T-cell (primary cell): Measurements from ENCODE around the gene PCBP1. TPM values are rescaled to one million over a fixed set of nuclear protein-coding genes. Genes with fewer than 3 reads are reported as not detected.
"Not testable (repeated sequence)": the region's sequence is repeated elsewhere in the genome, so short reads cannot be mapped to it uniquely, and the experiment has no call there.

Source experiments
- ATAC-seq, 4 experiments: fragments of 200-7000 bp in 3 of 4; fragments of 150-1000 bp in 1 of 4; cut with Tn5 transposase; replicated peaks in 1 of 4; 1 replicate in 3 of 4; 2 replicates in 1 of 4; pipeline ENCODE4 v1.10.0; 2021; ENCODE audit warnings: moderate library complexity in 3 of 4, mild to moderate bottlenecking in 2 of 4, moderate number of reproducible peaks in 1 of 4
- CTCF ChIA-PET, 2 donors: fragments of 300-600 bp; sonication (Branson Sonifier 250); formaldehyde crosslinking; loops; one replicate each; lab custom pipeline; 2022; ENCODE audit warnings: antibody characterized with exemption in 2 of 2; lab: Charles Lee
- POLR2A ChIA-PET, 2 donors: fragments of 300-600 bp; sonication (Branson Sonifier 250); formaldehyde crosslinking; loops; one replicate each; lab custom pipeline; 2022; ENCODE audit warnings: antibody characterized with exemption in 2 of 2; lab: Charles Lee
- DNase-seq, 35 experiments: peaks; one replicate each; pipeline versions ENCODE4 v3.0.0 to v3.0.0-alpha.2; 2013 to 2023
- H3K27ac ChIP-seq: one replicate; pipeline ENCODE4 v1.5.1; 2013; ENCODE audit warnings: low read length
- H3K27me3 ChIP-seq, 2 experiments: replicated peaks in 1 of 2; 1 replicate in 1 of 2; 2 replicates in 1 of 2; pipeline versions ENCODE4 v1.6.1 to v1.7.0; 2013; ENCODE audit warnings: low read length in 1 of 2, mixed read lengths in 1 of 2; ENCODE audit not compliant: control insufficient read depth in 2 of 2, insufficient read depth in 2 of 2; ENCODE audit errors: extremely low read depth in 1 of 2
- H3K36me3 ChIP-seq, 2 donors: 1 replicate in 1 of 2; 2 replicates in 1 of 2; pipeline versions ENCODE4 v1.6.1 to v1.7.0; 2013; ENCODE audit warnings: low read length in 1 of 2; ENCODE audit not compliant: control insufficient read depth in 2 of 2, insufficient read depth in 1 of 2; ENCODE audit errors: extremely low read depth in 1 of 2
- H3K4me1 ChIP-seq, 2 experiments: 1 replicate in 1 of 2; 2 replicates in 1 of 2; pipeline versions ENCODE4 v1.6.1 to v1.7.0; 2013; ENCODE audit warnings: low read length in 2 of 2, mixed read lengths in 1 of 2; ENCODE audit not compliant: insufficient read depth in 2 of 2, control insufficient read depth in 1 of 2; ENCODE audit errors: extremely low read depth in 1 of 2
- H3K4me3 ChIP-seq, 2 donors: 1 replicate in 1 of 2; 2 replicates in 1 of 2; pipeline versions ENCODE4 v1.5.1 to v1.7.0; 2013; ENCODE audit warnings: mild to moderate bottlenecking in 2 of 2, low read length in 1 of 2, moderate library complexity in 1 of 2; ENCODE audit not compliant: control insufficient read depth in 1 of 2; ENCODE audit errors: extremely low read depth in 1 of 2
- H3K9me3 ChIP-seq: 2 replicates; pipeline ENCODE4 v1.7.0; 2013
- H3K27ac Mint-ChIP-seq, 2 donors: one replicate each; pipeline ENCODE4 v1.8.0; 2020 to 2021; ENCODE audit warnings: mild to moderate bottlenecking in 2 of 2, mixed read lengths in 2 of 2
- H3K27me3 Mint-ChIP-seq, 2 donors: one replicate each; pipeline ENCODE4 v1.8.0; 2021 to 2022; ENCODE audit warnings: mixed read lengths in 2 of 2
- H3K36me3 Mint-ChIP-seq: one replicate; pipeline ENCODE4 v1.8.0; 2021; ENCODE audit warnings: mixed read lengths
- H3K4me1 Mint-ChIP-seq, 3 donors: one replicate each; pipeline ENCODE4 v1.8.0; 2020 to 2022; ENCODE audit warnings: mixed read lengths in 3 of 3, mild to moderate bottlenecking in 1 of 3
- H3K4me3 Mint-ChIP-seq, 3 donors: one replicate each; pipeline ENCODE4 v1.8.0; 2020 to 2022; ENCODE audit warnings: mild to moderate bottlenecking in 3 of 3, mixed read lengths in 3 of 3, moderate library complexity in 3 of 3
- H3K9me3 Mint-ChIP-seq, 3 donors: one replicate each; pipeline ENCODE4 v1.8.0; 2020 to 2022; ENCODE audit warnings: mixed read lengths in 3 of 3
- WGBS: methylation state at CpG from one replicate; pipeline ENCODE4 v1.1.5; 2013; ENCODE audit warnings: missing lambda C conversion rate; ENCODE audit not compliant: insufficient coverage; 5-methylcytosine and 5-hydroxymethylcytosine counted together
- total RNA-seq, 35 experiments: library from RNA in 6 of 35; stranded (reverse) in 6 of 35; fragments of 120-200 nt in 1 of 35; gene quantifications; one replicate each; pipeline versions ENCODE4 v1.2.1 to v1.2.4 and lab custom pipeline; 2013 to 2026

Gene PCBP1
- total RNA-seq, 5 donors from 2014 or later (not counting 1 experiment from before 2014, with no cell fraction given), result 303 to 431 (median 386) TPM

DNA sequence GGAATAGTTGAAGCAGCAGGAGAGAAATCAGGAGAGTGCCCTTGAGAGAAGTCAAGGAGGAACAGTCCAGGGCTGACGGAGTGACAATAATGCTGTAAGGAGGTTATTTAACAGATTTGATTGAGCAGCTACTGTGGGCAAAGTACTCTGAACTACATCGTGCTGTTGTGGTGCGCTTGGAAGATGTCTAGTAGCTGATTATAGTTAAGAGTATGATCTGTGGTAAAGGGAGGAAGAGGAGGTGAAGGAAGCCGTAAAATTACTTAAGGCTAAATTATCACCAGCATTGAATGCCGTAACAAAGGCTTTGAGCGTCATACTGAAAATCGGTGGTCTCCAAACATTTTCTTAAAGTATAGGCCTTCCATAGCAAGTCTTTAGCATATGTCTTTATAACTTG is 4.5 kb downstream of the PCBP1 start:
- Histone ChIP-seq H3K27ac (peak overlapping the region; percentile 91), H3K27me3 (no peaks in the 10 kb centered on the region), H3K4me1 (peaks cover 50 to 76% of the 10 kb centered on the region in 2 experiments), H3K9me3 (no peaks in the 10 kb centered on the region), H3K36me3 (peaks cover 0 to 10% of the 10 kb centered on the region in 2 donors), H3K4me3 (no peak overlapping the region)
- POLR2A ChIA-PET, result interaction anchor here (0.6 to 1.0 kb wide), 4 partner anchors 15 to 730 kb away, joined by 3 to 4 read pairs (median 4); no protein-coding TSS in a partner anchor
- H3K4me1 Mint-ChIP-seq, result peaks cover 52 to 71% (median 63%) of the 10 kb centered on the region in 3 donors
- peak overlapping the region; percentile 26 to 95 (median 56) for H3K4me3 Mint-ChIP-seq
- H3K36me3 Mint-ChIP-seq, result peaks cover 34% of the 10 kb centered on the region
- 37% methylated on average over 2 of the region's 7 CpGs for WGBS
- H3K27me3 Mint-ChIP-seq, result no peaks in the 10 kb centered on the region
- peak overlapping the region; percentile 91 to 97 for H3K27ac Mint-ChIP-seq
- CTCF ChIA-PET, result interaction anchor here in 1 of 2 donors (0.8 to 1.2 kb wide), 3 partner anchors 12 to 51 kb away, joined by 3 to 7 read pairs (median 4); no protein-coding TSS in a partner anchor
- H3K9me3 Mint-ChIP-seq, result no peaks in the 10 kb centered on the region
- ATAC-seq, result no peak
- DNase-seq, result no peak

DNA sequence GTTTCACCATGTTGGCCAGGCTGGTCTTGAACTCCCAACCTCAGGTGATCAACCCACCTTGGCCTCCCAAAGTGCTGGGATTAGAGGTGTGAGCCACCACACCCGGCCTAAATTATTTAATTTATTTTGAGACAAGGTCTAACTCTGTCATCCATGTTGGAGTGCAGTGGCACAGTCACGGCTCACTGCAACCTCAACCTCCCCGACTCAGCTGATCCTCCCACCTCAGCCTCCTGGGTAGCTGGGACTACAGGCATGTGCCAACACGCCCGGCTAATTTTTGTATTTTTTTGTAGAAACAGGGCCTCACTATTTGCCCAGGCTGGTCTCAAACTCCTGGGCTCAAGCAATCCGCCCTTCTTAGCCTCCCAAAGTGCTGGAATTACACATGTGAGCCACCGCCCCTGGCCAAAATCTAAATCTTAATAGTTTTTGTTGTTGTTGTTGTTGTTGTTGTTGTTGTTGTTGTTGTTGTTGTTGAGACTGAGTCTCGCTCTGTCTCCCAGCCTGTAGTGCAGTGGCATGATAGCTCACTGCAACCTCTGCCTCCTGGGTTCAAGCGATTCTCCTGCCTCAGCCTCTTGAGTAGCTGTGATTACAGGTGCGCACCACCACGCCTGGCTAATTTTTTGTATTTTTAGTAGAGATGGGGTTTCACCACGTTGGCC is 5.4 kb downstream of the PCBP1 start:
- H3K4me3 ChIP-seq, H3K9me3 Mint-ChIP-seq, H3K27me3 ChIP-seq, DNase-seq, H3K36me3 ChIP-seq, H3K27me3 Mint-ChIP-seq, ATAC-seq, H3K9me3 ChIP-seq: not testable (repeated sequence)
- peak overlapping the region in 2 of 3 donors; percentile 14 to 86 for H3K4me3 Mint-ChIP-seq
- ChIA-PET CTCF (interaction anchor here in 1 of 2 donors (1.2 kb wide), 1 partner anchor 32 kb away, joined by 7 read pairs; no protein-coding TSS in a partner anchor), POLR2A (interaction anchor here (0.6 to 1.0 kb wide), 4 partner anchors 14 to 254 kb away, joined by 3 to 4 read pairs (median 4); no protein-coding TSS in a partner anchor)
- peaks cover 52 to 70% (median 63%) of the 10 kb centered on the region in 3 donors for H3K4me1 Mint-ChIP-seq
- H3K36me3 Mint-ChIP-seq, result peaks cover 32% of the 10 kb centered on the region
- WGBS, result 90% methylated on average over 4 of the region's 12 CpGs
- peak overlapping the region; percentile 91 for H3K27ac ChIP-seq
- H3K27ac Mint-ChIP-seq, result peak overlapping the region; percentile 98 to 99
- H3K4me1 ChIP-seq, result peaks cover 50 to 76% of the 10 kb centered on the region in 2 experiments

DNA sequence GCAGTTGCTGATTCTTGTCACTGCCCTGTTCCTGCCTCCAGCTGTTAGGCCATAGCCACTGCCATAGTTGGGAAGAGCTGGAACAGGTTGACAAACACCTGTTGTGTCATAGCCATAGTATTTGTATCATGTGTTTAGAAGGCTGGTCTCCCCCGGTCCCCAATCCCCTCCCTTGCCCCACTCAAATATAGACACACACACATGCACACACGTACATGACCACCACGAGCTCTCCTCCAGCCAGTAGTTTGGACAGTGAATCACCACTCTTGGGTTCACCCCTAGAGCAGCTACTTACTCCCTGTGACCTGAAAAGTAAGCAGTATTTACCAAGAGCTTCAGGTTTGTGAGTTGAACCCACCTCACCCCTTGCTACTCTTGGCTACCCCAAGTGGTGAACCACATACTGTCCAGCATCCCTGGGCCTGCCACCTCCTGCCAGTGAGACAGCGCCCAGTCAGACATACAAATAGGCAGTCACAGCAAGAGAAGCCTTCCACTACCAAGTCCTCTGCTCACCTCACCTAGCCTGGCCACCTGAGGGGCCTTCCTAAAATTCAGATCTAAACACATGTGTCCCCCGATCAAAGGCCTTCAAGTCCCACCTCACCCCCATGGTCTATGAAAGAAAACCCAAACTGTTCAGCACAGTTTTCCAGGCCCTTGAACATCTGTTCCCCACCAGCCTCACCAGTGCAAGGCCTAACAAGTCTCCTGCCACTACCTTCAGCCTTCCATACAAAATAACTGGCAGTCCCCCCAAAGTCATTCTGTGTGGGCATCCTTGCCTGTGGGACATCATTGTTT is 7.1 kb downstream of the PCBP1 start:
- Histone ChIP-seq H3K4me1 (peaks cover 48 to 67% of the 10 kb centered on the region in 2 experiments), H3K27ac (peak overlapping the region; percentile 89), H3K4me3 (peak overlapping the region; percentile 38 to 65), H3K27me3 (no peaks in the 10 kb centered on the region), H3K9me3 (no peaks in the 10 kb centered on the region), H3K36me3 (no peaks in the 10 kb centered on the region)
- peaks cover 54 to 61% (median 55%) of the 10 kb centered on the region in 3 donors for H3K4me1 Mint-ChIP-seq
- peak overlapping the region; percentile 81 to 86 (median 84) for H3K4me3 Mint-ChIP-seq
- peaks cover 16% of the 10 kb centered on the region for H3K36me3 Mint-ChIP-seq
- no peaks in the 10 kb centered on the region for H3K27me3 Mint-ChIP-seq
- POLR2A ChIA-PET, result interaction anchor here (0.6 to 1.1 kb wide), 5 partner anchors 9 to 397 kb away, joined by 3 to 5 read pairs (median 4); no protein-coding TSS in a partner anchor
- WGBS, result 70% methylated on average over 5 of the region's 5 CpGs
- no peak for DNase-seq
- no peaks in the 10 kb centered on the region for H3K9me3 Mint-ChIP-seq
- peak overlapping the region; percentile 98 to 99 for H3K27ac Mint-ChIP-seq
- peak in 2 of 4 experiments; percentile 3 to 10 for ATAC-seq
- CTCF ChIA-PET, result interaction anchor here (0.6 to 1.4 kb wide), 8 partner anchors 9 to 162 kb away, joined by 3 to 5 read pairs (median 4); no protein-coding TSS in a partner anchor

DNA sequence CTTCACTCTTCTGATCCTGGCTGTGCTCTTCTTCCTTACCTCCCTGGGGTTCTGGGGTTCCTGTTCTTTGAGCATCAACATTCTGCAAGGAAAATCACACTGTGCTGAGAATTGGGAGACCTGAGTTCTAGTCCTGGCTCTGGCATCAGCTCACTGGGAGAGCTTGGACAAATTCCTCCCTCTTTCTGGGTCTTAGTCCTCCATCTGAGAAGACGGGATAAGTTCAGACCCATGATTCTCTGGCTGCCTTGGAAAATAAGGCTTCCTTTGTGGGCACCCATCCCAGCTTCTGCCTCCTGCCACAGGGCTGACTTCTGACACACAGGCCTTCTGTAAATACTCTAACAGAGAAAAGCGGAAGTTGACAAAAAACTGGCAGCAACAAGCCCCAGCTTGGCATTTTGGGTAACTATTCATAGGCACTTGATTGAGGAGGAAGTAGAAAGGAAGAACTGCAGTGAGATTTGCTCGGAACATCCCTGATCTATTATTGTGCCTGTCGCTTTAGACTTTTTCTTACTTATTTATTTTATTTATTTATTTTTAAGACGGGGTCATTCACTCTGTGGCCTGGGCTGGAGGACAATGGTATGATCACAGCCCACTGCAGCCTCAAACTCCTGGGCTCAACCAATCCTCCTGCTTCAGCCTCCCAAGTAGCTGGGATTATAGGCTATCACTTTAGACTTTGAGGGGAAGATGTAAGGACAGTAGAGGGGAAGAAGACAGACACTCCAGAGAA is 7.9 kb downstream of the PCBP1 start:
- Histone ChIP-seq H3K4me3 (peak overlapping the region; percentile 38 to 65), H3K4me1 (peaks cover 42 to 59% of the 10 kb centered on the region in 2 experiments), H3K27me3 (no peaks in the 10 kb centered on the region), H3K9me3 (no peaks in the 10 kb centered on the region), H3K27ac (peak overlapping the region; percentile 89), H3K36me3 (no peaks in the 10 kb centered on the region)
- Mint-ChIP-seq H3K27me3 (no peaks in the 10 kb centered on the region), H3K27ac (peak overlapping the region; percentile 98 to 99), H3K36me3 (peaks cover 8% of the 10 kb centered on the region), H3K4me1 (peaks cover 47 to 56% (median 49%) of the 10 kb centered on the region in 3 donors), H3K4me3 (peak overlapping the region; percentile 81 to 86 (median 84)), H3K9me3 (no peaks in the 10 kb centered on the region)
- CTCF ChIA-PET, result interaction anchor here in 1 of 2 donors (0.6 to 1.4 kb wide), 7 partner anchors 8 to 516 kb away, joined by 3 to 7 read pairs (median 4); no protein-coding TSS in a partner anchor
- WGBS, result no CpG with 5 or more reads among the region's 5 CpGs
- ATAC-seq (peak; percentile 83 to 93 (median 92)), DNase-seq (peak in 32 of 35 experiments; percentile 26 to 85 (median 52))
- POLR2A ChIA-PET, result interaction anchor here in 1 of 2 donors (1.0 to 1.1 kb wide), 2 partner anchors 8 to 27 kb away, joined by 4 to 5 read pairs; no protein-coding TSS in a partner anchor

DNA sequence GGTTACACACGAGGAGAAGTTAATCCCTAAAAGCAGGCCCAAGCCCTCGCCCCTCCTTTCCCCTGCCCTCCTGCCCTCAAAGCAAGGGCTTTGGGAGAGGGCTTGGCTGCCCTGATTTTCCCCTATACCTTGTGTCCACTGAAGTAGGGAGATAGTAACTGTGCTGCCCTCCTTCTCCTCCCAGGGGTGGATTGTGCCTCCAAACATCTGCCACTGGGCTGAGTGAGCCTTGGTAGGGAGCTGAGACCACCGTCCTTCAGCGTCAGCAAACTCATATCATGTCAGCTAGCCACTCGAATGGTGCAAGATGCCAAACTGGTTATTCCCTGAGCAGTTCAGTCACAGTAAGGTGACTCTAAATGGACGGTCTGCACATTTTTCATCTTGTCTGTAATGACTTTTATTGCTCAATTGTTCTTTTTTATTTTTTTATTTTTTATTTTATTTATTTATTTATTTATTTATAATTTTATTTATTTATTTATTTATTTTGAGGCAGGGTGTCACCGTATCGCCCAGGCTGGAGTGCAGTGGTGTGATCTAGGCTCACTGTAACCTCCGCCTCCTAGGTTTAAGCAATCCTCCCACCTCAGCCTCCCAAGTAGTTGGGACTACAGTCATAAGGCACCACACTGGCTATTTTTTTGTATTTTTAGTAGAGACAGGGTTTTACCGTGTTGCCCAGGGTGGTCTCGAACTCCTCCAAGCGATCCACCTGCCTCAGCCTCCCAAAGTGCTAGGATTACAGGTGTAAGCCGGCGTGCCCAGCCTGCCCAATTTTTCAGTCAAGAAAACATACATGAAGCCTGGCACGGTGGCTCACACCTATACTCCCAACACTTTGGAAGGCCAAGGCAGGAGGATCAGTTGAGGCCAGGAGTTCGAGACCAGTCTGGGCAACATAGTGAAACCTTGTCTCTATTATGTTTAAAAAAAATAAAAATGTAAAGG is 8.7 kb downstream of the PCBP1 start:
- peak overlapping the region; percentile 98 to 99 for H3K27ac Mint-ChIP-seq
- no peaks in the 10 kb centered on the region for H3K9me3 ChIP-seq
- ChIA-PET CTCF (interaction anchor here in 1 of 2 donors (1.2 to 1.4 kb wide), 2 partner anchors 11 to 37 kb away, joined by 4 read pairs; no protein-coding TSS in a partner anchor), POLR2A (interaction anchor here in 1 of 2 donors (1.0 kb wide), 1 partner anchor 8 kb away, joined by 4 read pairs; no protein-coding TSS in a partner anchor)
- no peaks in the 10 kb centered on the region for H3K27me3 Mint-ChIP-seq
- DNase-seq (no peak), ATAC-seq (peak in 1 of 4 experiments; percentile 1)
- H3K36me3 Mint-ChIP-seq, result peaks cover 3% of the 10 kb centered on the region
- H3K4me1 ChIP-seq, result peaks cover 35 to 50% of the 10 kb centered on the region in 2 experiments
- H3K27ac ChIP-seq, result peak overlapping the region; percentile 89
- H3K36me3 ChIP-seq, result no peaks in the 10 kb centered on the region
- H3K27me3 ChIP-seq, result no peaks in the 10 kb centered on the region
- peaks cover 40 to 49% (median 43%) of the 10 kb centered on the region in 3 donors for H3K4me1 Mint-ChIP-seq
- WGBS, result 99% methylated on average over 9 of the region's 16 CpGs
- no peaks in the 10 kb centered on the region for H3K9me3 Mint-ChIP-seq
- peak overlapping the region in 1 of 2 donors; percentile 65 for H3K4me3 ChIP-seq
- H3K4me3 Mint-ChIP-seq, result peak overlapping the region in 1 of 3 donors; percentile 86
